HG02763 (cell line): Measurements from ENCODE around the gene NDUFAB1.
A peak's percentile ranks its signal among the peaks of the same experiment; 100 is the strongest.
"Not testable (repeated sequence)": the region's sequence is repeated elsewhere in the genome, so short reads cannot be mapped to it uniquely, and the experiment has no call there.

Experiments
- ATAC-seq: cut with Tn5 transposase; IDR thresholded peaks from one replicate; pipeline ENCODE4 v1.9.1; 2021; ENCODE audit warnings: mild to moderate bottlenecking, moderate library complexity; ENCODE audit not compliant: unreplicated experiment

NDUFAB1 gene

DNA sequence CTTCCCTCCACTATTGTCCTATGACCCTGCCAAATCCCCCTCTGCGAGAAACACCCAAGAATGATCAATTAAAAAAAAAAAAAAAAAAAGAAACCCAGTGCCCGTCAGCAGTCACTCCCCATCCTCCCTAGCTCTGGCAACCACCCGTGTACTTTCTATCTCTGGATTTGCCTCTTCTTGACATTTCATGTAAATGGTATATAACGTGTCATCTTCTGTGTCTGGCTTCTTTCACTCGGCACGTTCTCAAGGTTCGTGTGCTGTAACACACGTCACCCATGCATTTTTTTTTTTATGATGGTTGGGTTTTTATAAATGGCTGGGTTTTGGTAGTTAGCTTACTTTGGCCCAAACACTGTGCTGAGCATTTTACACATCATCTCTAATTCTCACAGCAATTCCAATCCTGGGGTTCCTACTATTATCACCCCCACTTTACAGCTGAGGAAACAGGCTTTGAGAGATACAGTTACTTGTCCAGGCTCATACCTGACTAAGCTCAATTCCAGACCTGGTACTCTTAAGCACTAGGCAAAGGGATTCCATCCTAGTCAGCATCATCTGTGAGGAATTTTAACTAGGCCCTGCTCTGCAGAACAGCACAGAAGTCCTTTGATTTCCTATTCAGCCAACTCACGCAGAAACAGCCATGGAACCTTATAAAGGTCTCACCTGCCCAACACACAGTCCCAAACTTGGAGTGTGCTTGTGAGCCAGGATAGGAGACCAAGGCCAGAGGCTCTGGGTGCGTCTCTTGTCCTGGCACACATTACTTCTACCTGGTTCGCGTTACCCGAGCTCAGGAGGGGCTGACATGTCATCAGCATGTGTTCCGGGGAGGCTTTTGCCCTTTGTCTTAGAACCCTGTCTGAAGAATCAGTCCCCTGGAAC is 11.7 kb downstream of the NDUFAB1 start:
- no peak for ATAC-seq

DNA sequence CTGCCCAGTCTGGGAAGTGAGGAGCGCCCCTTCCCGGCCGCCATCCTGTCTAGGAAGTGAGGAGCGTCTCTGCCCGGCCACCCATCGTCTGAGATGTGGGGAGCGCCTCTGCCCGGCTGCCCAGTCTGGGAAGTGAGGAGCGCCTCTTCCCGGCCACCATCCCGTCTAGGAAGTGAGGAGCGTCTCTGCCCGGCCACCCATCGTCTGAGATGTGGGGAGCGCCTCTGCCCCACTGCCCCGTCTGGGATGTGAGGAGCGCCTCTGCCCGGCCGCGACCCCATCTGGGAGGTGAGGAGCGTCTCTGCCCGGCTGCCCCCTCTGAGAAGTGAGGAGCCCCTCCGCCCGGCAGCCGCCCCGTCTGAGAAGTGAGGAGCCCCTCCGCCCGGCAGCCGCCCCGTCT is 12.8 kb downstream of the NDUFAB1 start:
- not testable (repeated sequence) for ATAC-seq

DNA sequence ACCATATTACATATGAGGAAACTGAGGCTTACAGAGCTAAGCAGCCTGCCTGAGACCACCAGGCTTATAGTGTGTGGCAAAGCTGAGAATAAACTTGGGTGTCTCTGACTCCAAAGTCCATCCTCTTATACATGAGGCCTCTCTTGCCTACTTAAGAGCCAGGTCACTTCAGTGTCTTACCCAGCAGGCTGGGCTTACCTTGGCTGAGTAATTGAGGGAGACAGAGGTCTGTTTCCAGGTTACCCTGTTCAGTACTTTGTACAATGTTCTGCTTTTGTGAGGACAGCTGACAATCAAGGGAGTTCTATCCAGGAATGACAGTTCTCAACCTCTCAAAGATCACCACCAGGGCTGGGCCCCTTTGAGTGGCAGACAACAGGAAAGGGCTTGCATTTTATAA is 14.4 kb downstream of the NDUFAB1 start:
- ATAC-seq: no peak

GRCh38 chr16:23580391-23580790 is 15.7 kb downstream of the NDUFAB1 start:
- ATAC-seq: no peak

DNA sequence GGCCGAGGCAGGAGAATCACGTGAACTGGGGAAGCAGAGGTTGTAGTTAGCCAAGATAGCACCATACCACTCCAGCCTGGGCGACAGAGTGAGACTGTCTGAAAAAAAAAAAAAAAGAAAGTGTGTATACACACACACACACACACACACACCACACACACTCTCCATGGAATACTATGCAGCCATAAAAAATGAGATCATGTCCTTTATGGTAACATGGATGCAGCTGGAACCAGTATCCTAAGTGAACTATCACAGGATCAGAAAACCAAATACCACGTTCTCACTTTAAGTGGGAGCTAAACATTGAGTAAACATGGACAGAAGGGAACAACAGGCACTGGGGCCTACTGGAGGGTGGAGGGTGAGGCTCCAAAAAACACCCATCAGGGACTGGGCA is 16.7 kb downstream of the NDUFAB1 start:
- no peak for ATAC-seq

GRCh38 chr16:23578101-23578830 is 17.9 kb downstream of the NDUFAB1 start:
- ATAC-seq: no peak

- ATAC-seq: no peak
These were observed 18.6 kb downstream of the NDUFAB1 start for GRCh38 chr16:23577493-23577892.

GRCh38 chr16:23575834-23576233 is 20.3 kb downstream of the NDUFAB1 start:
- ATAC-seq: no peak

DNA sequence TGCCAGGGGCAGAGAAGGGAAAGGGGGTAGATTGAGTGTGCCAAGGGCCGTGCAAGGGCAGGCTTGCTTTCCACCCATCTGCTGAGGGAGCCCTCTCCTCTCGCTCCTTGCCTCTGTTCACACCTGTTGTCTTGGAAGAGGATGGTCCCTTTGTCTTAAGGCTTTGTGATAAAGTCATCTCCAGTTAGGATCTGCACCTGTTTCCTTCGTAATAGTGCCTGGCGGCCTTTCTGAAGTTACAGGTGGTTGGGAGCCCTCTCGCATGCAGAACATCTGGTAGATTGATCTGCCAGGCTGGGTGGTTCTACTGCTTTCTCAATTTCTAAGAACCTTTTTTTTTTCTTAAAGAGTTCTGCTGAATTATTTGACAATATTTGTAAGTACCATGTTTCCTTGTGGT is 22.3 kb downstream of the NDUFAB1 start:
- ATAC-seq: no peak

- ATAC-seq: no peak
These were observed 23.7 kb downstream of the NDUFAB1 start for GRCh38 chr16:23572394-23572793.

DNA sequence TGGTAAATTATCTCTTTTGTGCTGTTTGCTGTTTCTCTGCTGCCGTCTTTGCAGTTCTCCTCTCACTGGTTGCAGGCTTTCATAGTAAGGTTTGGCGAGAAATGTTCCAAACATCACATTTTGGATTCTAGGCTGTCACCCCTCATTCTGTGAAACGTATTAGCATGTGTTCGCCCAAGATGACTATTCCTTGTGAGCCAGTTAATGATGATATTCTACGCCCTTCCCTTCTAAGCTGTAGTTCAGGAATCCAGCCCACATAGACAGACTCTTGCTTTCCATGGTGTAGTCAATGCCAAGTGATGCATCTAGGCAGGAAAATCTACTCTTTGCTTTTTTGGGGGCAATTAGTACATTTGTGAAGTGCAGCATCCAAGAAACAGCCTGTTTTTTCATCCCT is 24.2 kb downstream of the NDUFAB1 start:
- ATAC-seq: no peak

- no peak for ATAC-seq
These were observed 25.0 kb downstream of the NDUFAB1 start for GRCh38 chr16:23570992-23571632.

GRCh38 chr16:23567602-23568001 is 28.5 kb downstream of the NDUFAB1 start:
- ATAC-seq: no peak

DNA sequence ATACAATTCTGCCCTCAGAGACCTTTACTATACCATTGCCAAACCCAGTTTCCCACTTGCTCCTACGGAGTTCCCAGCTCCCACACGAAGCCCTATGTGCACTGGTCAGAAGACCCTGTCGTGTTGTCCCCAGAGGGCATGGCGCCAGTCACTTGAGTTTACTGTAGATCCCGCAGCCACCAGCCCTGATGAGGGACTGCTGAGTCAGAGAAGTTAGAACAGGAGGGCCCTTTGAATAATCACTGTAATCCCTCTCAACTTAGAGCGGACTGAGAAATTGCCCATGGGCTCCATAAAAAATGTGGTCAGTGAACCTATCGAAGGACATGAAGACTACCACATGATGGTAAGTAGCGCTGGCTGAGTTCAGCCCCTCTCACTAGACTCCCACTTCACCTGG is 29.4 kb downstream of the NDUFAB1 start:
- no peak for ATAC-seq

DNA sequence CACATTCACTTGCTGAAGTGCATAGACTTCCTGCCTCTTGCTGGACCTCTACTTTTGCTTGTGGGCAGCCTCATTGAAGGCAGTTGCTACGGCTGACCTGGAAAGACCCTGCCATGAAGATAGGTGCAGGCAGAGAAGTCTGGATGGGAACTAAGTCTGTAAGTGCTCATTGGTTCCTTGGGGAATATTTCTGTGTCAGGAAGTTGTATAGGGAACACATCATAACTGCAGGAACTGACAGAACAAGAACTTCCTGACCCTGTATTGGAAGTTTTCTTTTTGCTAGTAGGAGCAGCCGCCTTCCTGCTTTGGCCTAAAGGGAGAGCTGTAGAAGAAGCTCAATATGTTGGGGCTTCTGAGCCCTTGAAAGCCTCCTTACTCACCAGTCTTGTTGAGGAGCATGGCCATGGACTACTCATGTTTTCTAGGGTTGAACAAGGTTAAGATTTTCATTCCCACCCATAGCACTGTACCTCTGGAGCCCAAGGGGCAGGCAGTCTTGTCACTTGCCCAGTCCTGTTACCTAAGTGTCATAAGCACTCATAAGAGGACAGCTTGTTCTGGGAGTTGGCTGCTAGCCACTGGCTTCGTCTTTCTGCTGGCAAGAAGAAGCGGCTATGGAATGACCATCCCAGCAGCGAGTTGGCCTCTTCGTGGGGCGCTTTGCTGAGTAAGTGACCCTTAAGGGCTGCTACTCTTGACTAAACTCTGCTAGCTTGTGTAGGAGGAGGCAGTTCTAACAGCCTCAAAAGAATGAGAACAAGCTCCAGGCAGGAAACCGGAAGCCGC is 31.3 kb downstream of the NDUFAB1 start:
- no peak for ATAC-seq

DNA sequence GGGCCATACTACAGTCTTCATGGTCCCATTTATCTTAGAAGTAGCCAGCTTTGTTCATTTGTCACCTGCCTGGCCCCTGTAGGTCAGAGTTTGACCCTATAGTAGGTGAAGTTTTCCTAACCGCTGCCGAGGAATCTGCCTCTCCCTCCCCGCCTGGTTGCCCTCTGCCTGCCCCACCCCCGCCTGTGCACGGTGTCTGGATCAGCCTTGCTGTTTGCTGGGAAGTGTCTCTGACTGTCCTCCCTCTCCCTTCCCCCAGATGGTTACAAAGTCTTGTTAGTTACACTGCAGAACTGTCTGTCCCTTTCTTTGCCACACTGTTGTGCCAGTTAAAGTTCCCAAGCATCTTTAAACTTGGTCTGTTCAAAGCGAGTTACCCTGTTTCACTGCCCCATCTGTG is 32.9 kb downstream of the NDUFAB1 start:
- no peak for ATAC-seq

DNA sequence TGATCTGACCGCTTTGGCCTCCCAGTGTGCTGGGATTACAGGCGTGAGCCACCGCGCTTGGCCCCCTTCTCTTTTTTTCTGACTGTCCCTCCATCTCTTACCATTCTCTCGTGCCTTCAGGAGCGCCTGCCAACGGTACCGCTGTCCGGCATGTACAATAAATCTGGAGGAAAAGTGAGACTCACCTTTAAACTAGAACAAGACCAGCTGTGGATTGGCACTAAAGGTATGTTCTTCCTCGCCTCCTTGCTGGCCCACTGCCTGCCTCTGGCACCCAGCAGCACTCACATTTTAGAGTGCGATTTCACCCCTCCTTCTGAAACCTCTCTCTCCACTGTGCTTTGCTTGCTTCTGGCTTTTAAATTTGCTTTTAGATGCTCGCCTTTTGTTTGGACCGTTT is 33.6 kb downstream of the NDUFAB1 start:
- no peak for ATAC-seq

DNA sequence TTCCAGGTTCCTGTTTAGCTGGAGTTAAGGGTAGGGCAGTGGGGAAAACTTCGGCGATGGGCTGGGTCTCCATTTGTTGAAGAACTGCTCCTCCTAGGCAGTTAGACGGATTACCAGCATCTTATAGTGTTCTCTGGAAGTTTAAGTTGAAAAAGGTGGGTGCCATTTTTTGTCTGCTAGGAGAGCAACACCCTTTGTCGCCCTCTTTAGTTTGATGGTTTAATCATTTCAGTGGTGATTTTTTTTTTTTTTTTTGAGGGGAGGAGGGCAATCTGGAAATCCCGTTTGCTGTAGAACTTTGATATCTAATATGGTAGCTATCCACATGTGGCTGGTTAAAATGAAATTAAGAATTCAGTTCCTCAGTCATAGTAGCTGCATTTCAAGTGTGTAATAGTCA is 34.5 kb downstream of the NDUFAB1 start:
- ATAC-seq: no peak

GRCh38 chr16:23557779-23558702 is 38.1 kb downstream of the NDUFAB1 start:
- ATAC-seq: peak; percentile 10
